ENCODE measurements around the gene ARHGAP23.
"Not testable (repeated sequence)": the region's sequence is repeated elsewhere in the genome, so short reads cannot be mapped to it uniquely, and the experiment has no call there.

The ARHGAP23 gene

GRCh38 chr17:38511150-38512108, 83.2 kb downstream of the ARHGAP23 start:
- DNase-seq (ENCODE audit: low read depth in 2 of 3, low spot score in 1 of 3): no peak

GRCh38 chr17:38512473-38513058, 84.3 kb downstream of the ARHGAP23 start:
- DNase-seq (ENCODE audit: low read depth in 2 of 3, low spot score in 1 of 3): no peak

DNA sequence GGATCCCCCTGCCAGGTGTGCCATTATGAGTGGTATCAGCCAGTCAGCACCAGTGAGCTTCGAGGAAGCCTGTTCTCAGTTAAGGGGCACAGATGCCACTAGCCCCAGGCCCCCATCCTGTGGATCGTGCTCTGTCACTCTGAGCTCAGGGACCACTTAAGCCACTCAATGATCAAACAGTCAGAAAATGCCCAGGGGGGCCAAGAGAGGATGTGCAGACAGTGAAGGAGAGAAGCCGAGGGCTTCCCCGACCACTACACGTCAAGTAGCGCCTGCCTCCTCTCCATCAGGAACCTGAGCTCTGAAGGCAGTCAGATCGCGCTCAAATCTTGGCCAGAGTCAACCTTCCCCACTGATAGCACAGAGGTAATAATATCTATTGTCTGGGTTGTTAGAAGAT, 98.3 kb downstream of the ARHGAP23 start:
- not testable (repeated sequence) for DNase-seq (ENCODE audit: low read depth in 2 of 3, low spot score in 1 of 3)

GRCh38 chr17:38528141-38528540, 99.9 kb downstream of the ARHGAP23 start:
- DNase-seq (ENCODE audit: low read depth in 2 of 3, low spot score in 1 of 3): not testable (repeated sequence)

DNA sequence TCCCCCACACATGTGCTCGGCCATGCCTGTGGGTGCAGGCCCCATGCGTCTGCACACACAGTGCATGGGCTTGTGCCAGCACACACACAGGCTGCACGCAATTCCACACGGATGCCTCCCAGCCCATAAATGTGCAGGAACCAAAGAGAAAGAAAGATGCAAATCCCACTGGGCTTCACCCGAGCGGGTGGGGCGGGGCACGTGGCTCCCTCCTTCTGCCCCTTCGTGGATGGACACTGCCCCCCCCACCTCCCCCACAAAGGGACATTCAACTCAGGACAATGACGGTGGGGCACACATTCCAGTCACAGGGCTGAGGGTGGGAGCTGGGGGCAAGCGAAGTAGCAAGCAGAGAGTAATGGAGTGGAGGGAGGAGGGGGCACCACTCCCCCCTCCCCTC, 102.6 kb downstream of the ARHGAP23 start:
- not testable (repeated sequence) for DNase-seq (ENCODE audit: low read depth in 2 of 3, low spot score in 1 of 3)

GRCh38 chr17:38531761-38532160, 103.5 kb downstream of the ARHGAP23 start:
- DNase-seq (ENCODE audit: low read depth in 2 of 3, low spot score in 1 of 3): not testable (repeated sequence)

DNA sequence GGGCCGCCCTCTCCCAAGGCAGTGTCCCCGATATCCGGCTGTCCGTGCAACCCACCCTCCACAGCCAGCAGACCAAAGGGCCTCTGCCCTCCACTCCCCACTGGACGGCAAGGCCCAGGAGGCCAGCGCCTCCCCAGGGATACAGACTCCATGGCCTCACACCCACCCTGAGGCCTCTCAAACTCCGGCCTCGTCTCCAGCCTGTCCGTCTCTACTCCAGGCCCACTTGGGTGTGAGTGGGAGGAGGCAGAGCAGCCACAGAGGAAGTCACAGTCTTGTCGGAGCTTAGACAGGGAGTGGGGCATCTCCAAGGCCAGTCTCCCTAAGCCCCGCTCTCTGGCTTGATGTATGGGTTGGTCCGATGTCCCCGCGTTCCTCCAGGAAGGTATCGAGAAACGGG, 104.2 kb downstream of the ARHGAP23 start:
- no peak for DNase-seq (ENCODE audit: low read depth in 2 of 3, low spot score in 1 of 3)

DNA sequence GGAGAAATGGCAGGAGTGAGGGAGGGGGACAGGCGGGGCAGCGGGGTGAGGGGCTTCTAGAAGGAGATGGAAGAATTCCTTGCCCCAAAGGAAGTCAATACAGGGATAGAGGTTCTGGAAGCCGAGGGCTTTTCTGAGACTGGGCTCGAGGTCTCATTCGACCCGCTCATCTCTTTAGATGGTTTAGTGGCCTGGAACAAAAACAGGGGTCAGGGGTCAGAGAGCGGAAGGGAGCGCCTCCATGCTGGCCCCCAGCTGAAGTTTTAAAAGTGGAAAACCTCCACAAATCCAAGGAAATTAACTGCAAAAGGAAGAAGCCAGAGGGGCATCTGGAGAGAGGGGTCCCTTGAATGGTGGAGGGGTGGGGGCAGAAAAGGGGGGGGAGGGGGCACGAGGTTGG, 105.0 kb downstream of the ARHGAP23 start:
- no peak for DNase-seq (ENCODE audit: low read depth in 2 of 3, low spot score in 1 of 3)

- no peak for DNase-seq (ENCODE audit: low read depth in 2 of 3, low spot score in 1 of 3)
Measured at GRCh38 chr17:38533866-38534497, 105.7 kb downstream of the ARHGAP23 start.

- no peak for DNase-seq (ENCODE audit: low read depth in 2 of 3, low spot score in 1 of 3)
Measured at GRCh38 chr17:38534498-38534885, 106.2 kb downstream of the ARHGAP23 start.

- no peak for DNase-seq (ENCODE audit: low read depth in 2 of 3, low spot score in 1 of 3)
Measured at GRCh38 chr17:38535886-38536285, 107.6 kb downstream of the ARHGAP23 start.

- DNase-seq (ENCODE audit: low read depth in 2 of 3, low spot score in 1 of 3): no peak
Measured at GRCh38 chr17:38536661-38537060, 108.4 kb downstream of the ARHGAP23 start.

- DNase-seq (ENCODE audit: low read depth in 2 of 3, low spot score in 1 of 3): no peak
Measured at GRCh38 chr17:38538906-38539305, 110.6 kb downstream of the ARHGAP23 start.

GRCh38 chr17:38539386-38539785, 111.1 kb downstream of the ARHGAP23 start:
- DNase-seq (ENCODE audit: low read depth in 2 of 3, low spot score in 1 of 3): no peak

- no peak for DNase-seq (ENCODE audit: low read depth in 2 of 3, low spot score in 1 of 3)
Measured at GRCh38 chr17:38540514-38541045, 112.3 kb downstream of the ARHGAP23 start.

DNA sequence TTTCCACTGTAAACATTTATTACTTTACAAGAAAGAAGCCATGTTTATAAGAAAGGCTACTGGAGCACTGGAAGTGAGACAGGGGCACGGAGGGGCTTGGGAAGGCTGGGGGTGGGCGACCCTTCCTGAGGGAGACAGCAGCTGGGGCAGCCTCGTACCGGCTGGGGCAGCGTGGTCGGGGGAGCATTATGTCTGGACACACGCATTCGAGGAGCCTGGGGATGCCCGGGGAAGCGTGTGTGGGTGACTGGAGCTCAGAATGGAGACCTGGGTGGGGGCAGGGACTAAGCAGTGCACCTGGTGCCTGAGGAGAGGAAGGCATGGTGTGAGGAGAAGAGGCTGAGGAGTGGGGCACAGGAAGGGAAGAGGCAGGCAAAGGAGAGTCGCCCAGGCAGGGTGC, 113.0 kb downstream of the ARHGAP23 start:
- DNase-seq (ENCODE audit: low read depth in 2 of 3, low spot score in 1 of 3): no peak

DNA sequence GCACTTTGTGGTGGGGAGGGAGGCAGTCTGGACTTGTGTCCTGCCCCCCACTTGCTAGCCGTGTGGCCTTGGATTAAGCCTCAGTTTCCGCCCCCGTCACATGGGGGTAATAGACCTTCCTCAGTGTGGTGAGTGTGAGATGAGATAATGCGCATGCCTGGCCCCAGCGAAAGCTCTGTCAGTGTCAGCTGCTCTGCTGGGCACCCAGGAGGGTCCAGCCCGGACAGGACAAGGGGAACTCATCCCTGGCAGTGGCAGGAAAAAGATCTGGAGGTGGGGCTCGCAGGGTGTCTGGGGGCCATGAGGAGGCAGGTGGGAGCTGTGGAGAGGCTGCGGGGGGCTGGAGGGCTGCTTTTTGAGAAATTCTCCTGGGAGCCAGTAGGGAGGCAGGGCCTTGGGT, 114.0 kb downstream of the ARHGAP23 start:
- no peak for DNase-seq (ENCODE audit: low read depth in 2 of 3, low spot score in 1 of 3)

GRCh38 chr17:38543403-38544174, 115.3 kb downstream of the ARHGAP23 start:
- DNase-seq (ENCODE audit: low read depth in 2 of 3, low spot score in 1 of 3): no peak

- DNase-seq (ENCODE audit: low read depth in 2 of 3, low spot score in 1 of 3): no peak
Measured at GRCh38 chr17:38544175-38544838, 116.0 kb downstream of the ARHGAP23 start.

DNA sequence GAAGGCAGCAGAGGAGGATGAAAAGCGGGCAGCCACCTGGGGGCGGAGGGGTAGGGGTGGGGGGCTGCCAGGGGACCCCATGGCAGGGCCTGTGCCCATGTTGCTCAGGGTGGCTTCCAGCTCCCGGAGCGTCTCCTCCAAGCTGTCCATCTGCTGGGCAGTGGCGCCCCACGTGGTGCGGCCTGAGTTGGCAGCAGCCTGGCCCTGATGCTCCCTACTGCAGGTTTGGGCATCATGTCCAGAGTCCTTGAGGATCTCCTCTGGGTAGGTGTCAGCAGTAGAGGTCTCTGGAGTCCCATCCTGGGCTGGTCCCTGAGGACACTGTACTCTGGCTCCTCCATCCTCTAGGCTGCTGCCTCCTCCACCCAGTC, 116.6 kb downstream of the ARHGAP23 start:
- no peak for DNase-seq (ENCODE audit: low read depth in 2 of 3, low spot score in 1 of 3)
